Measurements from ENCODE around the gene RNASE3. TPM values are rescaled to one million over a fixed set of nuclear protein-coding genes. Genes with fewer than 3 reads are reported as not detected.
"Not testable (repeated sequence)": the region's sequence is repeated elsewhere in the genome, so short reads cannot be mapped to it uniquely, and the experiment has no call there.

RNASE3 gene
- total RNA-seq, 6 experiments from 2014 or later = 1.0 to 1.1 TPM; not detected in 4

GRCh38 chr14:20866963-20867362 is 24.2 kb upstream of the RNASE3 start:
- peak in 1 of 4 donors; percentile 35 for ATAC-seq
- intact Hi-C loops (cut with DNase I) = no loop called here
- Histone ChIP-seq H3K4me1 (no peaks in the 10 kb centered on the region), H3K27ac (no peak overlapping the region), H3K36me3 (no peaks in the 10 kb centered on the region), H3K9me3 (no peaks in the 10 kb centered on the region), H3K27me3 (no peaks in the 10 kb centered on the region), H3K4me3 (no peak overlapping the region)
- WGBS (ENCODE audit: insufficient coverage, low coverage, low lambda C conversion rate, missing lambda C conversion rate) = 8% methylated on average over 2 of the region's 2 CpGs
- no peak for DNase-seq
- no peak for TF ChIP-seq POLR2A (IDR thresholded peaks at IDR 0.05)
- peak in 2 of 4 donors; percentile 36 to 46 for TF ChIP-seq CTCF (IDR thresholded peaks at IDR 0.05)

GRCh38 chr14:20873370-20874177 is 17.6 kb upstream of the RNASE3 start:
- Histone ChIP-seq H3K27ac (no peak overlapping the region), H3K9me3 (no peaks in the 10 kb centered on the region), H3K27me3 (no peaks in the 10 kb centered on the region), H3K4me3 (no peak overlapping the region), H3K36me3 (no peaks in the 10 kb centered on the region), H3K4me1 (peaks cover 0 to 4% (median 0%) of the 10 kb centered on the region in 4 donors)
- intact Hi-C loops (cut with DNase I) = no loop called here
- DNase-seq (peak; percentile 78 to 83 (median 81)), ATAC-seq (peak; percentile 93 to 97 (median 95))
- 19% methylated on average over 21 of the region's 26 CpGs for WGBS (ENCODE audit: insufficient coverage, low coverage, low lambda C conversion rate, missing lambda C conversion rate)
- TF ChIP-seq CTCF (IDR thresholded peaks at IDR 0.05) (peak; percentile 40 to 85 (median 75)), POLR2A (IDR thresholded peaks at IDR 0.05) (no peak)

GRCh38 chr14:20877016-20877415 is 14.2 kb upstream of the RNASE3 start:
- Histone ChIP-seq H3K27me3 (no peaks in the 10 kb centered on the region), H3K9me3 (no peaks in the 10 kb centered on the region), H3K36me3 (no peaks in the 10 kb centered on the region), H3K4me1 (peaks cover 0 to 4% (median 0%) of the 10 kb centered on the region in 4 donors), H3K4me3 (no peak overlapping the region), H3K27ac (no peak overlapping the region)
- no peak for DNase-seq
- no peak for TF ChIP-seq CTCF (IDR thresholded peaks at IDR 0.05)
- no peak for TF ChIP-seq POLR2A (IDR thresholded peaks at IDR 0.05)
- intact Hi-C loops (cut with DNase I) = no loop called here
- no peak for ATAC-seq

- 64% methylated on average over 3 of the region's 3 CpGs for WGBS (ENCODE audit: insufficient coverage, low coverage, low lambda C conversion rate, missing lambda C conversion rate)
- ATAC-seq = no peak
- Histone ChIP-seq H3K4me1 (peaks cover 0 to 2% (median 0%) of the 10 kb centered on the region in 4 donors), H3K4me3 (no peak overlapping the region), H3K36me3 (no peaks in the 10 kb centered on the region), H3K9me3 (no peaks in the 10 kb centered on the region), H3K27me3 (no peaks in the 10 kb centered on the region), H3K27ac (no peak overlapping the region)
- intact Hi-C loops (cut with DNase I) = no loop called here
- no peak for TF ChIP-seq CTCF (IDR thresholded peaks at IDR 0.05)
- TF ChIP-seq POLR2A (IDR thresholded peaks at IDR 0.05) = no peak
- no peak for DNase-seq
Observed at GRCh38 chr14:20878695-20879094, 12.5 kb upstream of the RNASE3 start.

GRCh38 chr14:20881229-20881628 is 10.0 kb upstream of the RNASE3 start:
- H3K27me3 ChIP-seq; H3K4me3 ChIP-seq; H3K9me3 ChIP-seq; DNase-seq; H3K4me1 ChIP-seq; H3K36me3 ChIP-seq; H3K27ac ChIP-seq; intact Hi-C loops (cut with DNase I): not testable (repeated sequence)
- WGBS (ENCODE audit: insufficient coverage, low coverage, low lambda C conversion rate, missing lambda C conversion rate) = 46% methylated on average over 5 of the region's 5 CpGs
- peak in 2 of 4 donors; percentile 32 to 47 for ATAC-seq

- H3K27ac ChIP-seq; ATAC-seq; H3K4me3 ChIP-seq; DNase-seq; H3K36me3 ChIP-seq; H3K9me3 ChIP-seq; H3K27me3 ChIP-seq; intact Hi-C loops (cut with DNase I); H3K4me1 ChIP-seq: not testable (repeated sequence)
- no CpG with 5 or more reads among the region's 10 CpGs for WGBS (ENCODE audit: insufficient coverage, low coverage, low lambda C conversion rate, missing lambda C conversion rate)
Observed at GRCh38 chr14:20882787-20883186, 8.4 kb upstream of the RNASE3 start.

GRCh38 chr14:20888411-20888810 is 2.8 kb upstream of the RNASE3 start:
- H3K36me3 ChIP-seq; intact Hi-C loops (cut with DNase I); ATAC-seq; H3K27me3 ChIP-seq; H3K4me3 ChIP-seq; H3K9me3 ChIP-seq; DNase-seq; H3K27ac ChIP-seq; H3K4me1 ChIP-seq: not testable (repeated sequence)
- 76% methylated on average over 5 of the region's 5 CpGs for WGBS (ENCODE audit: insufficient coverage, low coverage, low lambda C conversion rate, missing lambda C conversion rate)

- WGBS (ENCODE audit: insufficient coverage, low coverage, low lambda C conversion rate, missing lambda C conversion rate) = 40% methylated on average over 1 of the region's 1 CpG
- H3K4me1 ChIP-seq; DNase-seq; H3K27me3 ChIP-seq; H3K4me3 ChIP-seq; H3K27ac ChIP-seq; intact Hi-C loops (cut with DNase I); H3K9me3 ChIP-seq; H3K36me3 ChIP-seq; ATAC-seq: not testable (repeated sequence)
Observed at GRCh38 chr14:20895322-20895721, 4.1 kb downstream of the RNASE3 start.

Measured in right lobe of liver (tissue), 6 donors.